IMR-90 (cell line): ENCODE data around the gene SYMPK. TPM values are rescaled to one million over a fixed set of nuclear protein-coding genes. Genes with fewer than 3 reads are reported as not detected.

ENCODE experiments used
- ATAC-seq: fragments of 200-7000 bp; cut with Tn5 transposase; 2 replicates; pipeline ENCODE4 v1.9.1; 2020; ENCODE audit warnings: low read depth, mild to moderate bottlenecking, moderate library complexity
- BruUV-seq: library from RNA; stranded (reverse); fragments of 400-500 nt; replicated peaks from 2 replicates; lab custom pipeline; 2021; lab: Mats Ljungman, UMichigan
- CTCF ChIA-PET: fragments of 300-600 bp; formaldehyde crosslinking; extraction: SDS; loops from one replicate; lab custom pipeline; 2021; ENCODE audit warnings: antibody characterized with exemption; lab: Yijun Ruan, JAX
- POLR2A ChIA-PET: fragments of 300-600 bp; sonication (Branson Sonifier 250); formaldehyde crosslinking; loops from one replicate; lab custom pipeline; 2022; ENCODE audit warnings: antibody characterized with exemption; ENCODE audit not compliant: unreplicated experiment; lab: Charles Lee
- DNase-seq: peaks from one replicate; pipeline ENCODE4 v3.0.0; 2013
- H2AFZ ChIP-seq: replicated peaks from 2 replicates; pipeline ENCODE3; 2013; ENCODE audit warnings: low read length, mild to moderate bottlenecking; ENCODE audit not compliant: poor library complexity
- H2AK5ac ChIP-seq: 2 replicates; pipeline ENCODE4 v1.6.1; 2013; ENCODE audit warnings: low read depth, low read length, inconsistent platforms
- H2AK9ac ChIP-seq: replicated peaks from 2 replicates; pipeline ENCODE3; 2013; ENCODE audit warnings: mild to moderate bottlenecking, low read depth, low read length, moderate library complexity; ENCODE audit not compliant: poor library complexity
- H2BK120ac ChIP-seq: 2 replicates; pipeline ENCODE4 v1.6.1; 2013; ENCODE audit warnings: low read depth, low read length, inconsistent platforms
- H2BK15ac ChIP-seq: 3 replicates; pipeline ENCODE4 v1.6.1; 2013; ENCODE audit warnings: low read depth, low read length, inconsistent platforms
- H2BK20ac ChIP-seq: 2 replicates; pipeline ENCODE4 v1.6.1; 2013; ENCODE audit warnings: low read depth, mild to moderate bottlenecking, inconsistent platforms, low read length, moderate library complexity
- H2BK5ac ChIP-seq: 2 replicates; pipeline ENCODE4 v1.6.1; 2013; ENCODE audit warnings: mild to moderate bottlenecking, low read depth, low read length, inconsistent platforms; ENCODE audit not compliant: poor library complexity, severe bottlenecking
- H3K14ac ChIP-seq: replicated peaks from 2 replicates; pipeline ENCODE4 v1.6.1; 2013; ENCODE audit warnings: low read depth, low read length, inconsistent platforms
- H3K18ac ChIP-seq: 2 replicates; pipeline ENCODE4 v1.6.1; 2013; ENCODE audit warnings: low read depth, low read length, control low read depth
- H3K23ac ChIP-seq: 2 replicates; pipeline ENCODE4 v1.6.1; 2013; ENCODE audit warnings: low read depth, low read length, inconsistent platforms
- H3K27ac ChIP-seq: 2 replicates; pipeline ENCODE4 v1.5.1; 2013; ENCODE audit warnings: mild to moderate bottlenecking, control low read depth, low read length; ENCODE audit not compliant: insufficient read depth
- H3K27me3 ChIP-seq: 2 replicates; pipeline ENCODE4 v1.6.1; 2013; ENCODE audit warnings: low read length; ENCODE audit not compliant: control insufficient read depth, insufficient read depth
- H3K36me3 ChIP-seq: 2 replicates; pipeline ENCODE4 v1.6.1; 2013; ENCODE audit warnings: low read length, mixed read lengths; ENCODE audit not compliant: control insufficient read depth, insufficient read depth
- H3K4ac ChIP-seq: 2 replicates; pipeline ENCODE4 v1.6.1; 2013; ENCODE audit warnings: low read depth, low read length, inconsistent platforms
- H3K4me1 ChIP-seq: 2 replicates; pipeline ENCODE4 v1.6.1; 2013; ENCODE audit warnings: low read length, mixed read lengths; ENCODE audit not compliant: control insufficient read depth, insufficient read depth
- H3K4me2 ChIP-seq: 2 replicates; pipeline ENCODE4 v1.6.1; 2013; ENCODE audit warnings: low read depth, mild to moderate bottlenecking, control low read depth, low read length, moderate library complexity
- H3K4me3 ChIP-seq: 2 replicates; pipeline ENCODE4 v1.5.1; 2013; ENCODE audit warnings: low read depth, mild to moderate bottlenecking, control low read depth, low read length, moderate library complexity; ENCODE audit not compliant: insufficient read depth
- H3K56ac ChIP-seq: 2 replicates; pipeline ENCODE4 v1.6.1; 2013; ENCODE audit warnings: low read length, inconsistent platforms; ENCODE audit not compliant: insufficient read depth; ENCODE audit errors: extremely low read depth
- H3K79me1 ChIP-seq, 2 experiments: 2 replicates each; pipeline ENCODE4 v1.6.1; 2013; ENCODE audit warnings: low read length in 2 of 2, inconsistent platforms in 1 of 2, low read depth in 1 of 2
- H3K9ac ChIP-seq: 2 replicates; pipeline ENCODE4 v1.6.1; 2013; ENCODE audit warnings: low read depth, low read length, control low read depth
- H3K9me1 ChIP-seq: 2 replicates; pipeline ENCODE4 v1.6.1; 2013; ENCODE audit warnings: low read length, inconsistent platforms; ENCODE audit not compliant: insufficient read depth
- H3K9me3 ChIP-seq: 2 replicates; pipeline ENCODE4 v1.6.1; 2013; ENCODE audit warnings: low read length; ENCODE audit not compliant: control insufficient read depth, insufficient read depth
- H4K20me1 ChIP-seq: 2 replicates; pipeline ENCODE4 v1.6.1; 2013; ENCODE audit warnings: low read length, inconsistent platforms; ENCODE audit not compliant: insufficient read depth
- H4K5ac ChIP-seq: 2 replicates; pipeline ENCODE4 v1.6.1; 2013; ENCODE audit warnings: mild to moderate bottlenecking, low read depth, low read length, control low read depth
- H4K8ac ChIP-seq, 2 experiments: 2 replicates each; pipeline ENCODE4 v1.6.1; 2013; ENCODE audit warnings: low read depth in 2 of 2, low read length in 2 of 2, control low read depth in 1 of 2, inconsistent platforms in 1 of 2
- H4K91ac ChIP-seq: 2 replicates; pipeline ENCODE4 v1.6.1; 2013; ENCODE audit warnings: low read depth, low read length, inconsistent platforms; ENCODE audit not compliant: insufficient read depth
- BHLHE40 ChIP-seq: fragments of 150-350 bp; IDR thresholded peaks from 2 replicates; pipeline ENCODE4 v1.6.1; 2016; ENCODE audit warnings: mild to moderate bottlenecking, low read depth, low read length
- CEBPB ChIP-seq: IDR thresholded peaks from 2 replicates; pipeline ENCODE4 v1.6.1; 2012; ENCODE audit warnings: low read depth, low read length, improper control_type of control experiment
- FOS ChIP-seq: fragments of 150-350 bp; IDR thresholded peaks from 2 replicates; pipeline ENCODE4 v1.6.1; 2016; ENCODE audit warnings: low read depth, low read length
- MAFK ChIP-seq: IDR thresholded peaks from 2 replicates; pipeline ENCODE4 v1.6.1; 2012; ENCODE audit warnings: low read depth, low read length, improper control_type of control experiment
- MAZ ChIP-seq: IDR thresholded peaks from 2 replicates; pipeline ENCODE4 v1.6.1; 2012; ENCODE audit warnings: low read depth, mild to moderate bottlenecking, low read length, improper control_type of control experiment, moderate library complexity, borderline replicate concordance
- NFE2L2 ChIP-seq: fragments of 150-350 bp; IDR thresholded peaks from 2 replicates; pipeline ENCODE4 v1.6.1; 2016; ENCODE audit warnings: low read depth, mild to moderate bottlenecking, low read length
- RAD21 ChIP-seq: IDR thresholded peaks from 2 replicates; pipeline ENCODE4 v1.6.1; 2012; ENCODE audit warnings: low read length, improper control_type of control experiment
- RFX5 ChIP-seq: IDR thresholded peaks from 2 replicates; pipeline ENCODE4 v1.8.0; 2012; ENCODE audit warnings: low read depth, mild to moderate bottlenecking, low read length, moderate library complexity
- SMC3 ChIP-seq: fragments of 150-350 bp; IDR thresholded peaks from 2 replicates; pipeline ENCODE4 v1.6.1; 2016; ENCODE audit warnings: low read depth, mild to moderate bottlenecking, antibody characterized with exemption, low read length, moderate library complexity
- WGBS, 2 experiments: methylation state at CpG; one replicate each; pipeline versions ENCODE4 v1.1.5 to v1.1.7; 2013; ENCODE audit warnings: missing lambda C conversion rate in 2 of 2; ENCODE audit not compliant: insufficient read length in 1 of 2; ENCODE audit errors: extremely low coverage in 2 of 2; 5-methylcytosine and 5-hydroxymethylcytosine counted together
- dilution Hi-C: fragments of 300-500 bp; cut with HindIII; formaldehyde crosslinking; loops from one replicate; pipeline ENCODE4 v1.14.3; 2018; ENCODE audit warnings: low sequenced_read_pairs; ENCODE audit not compliant: unreplicated experiment
- in situ Hi-C: fragments of 300-500 bp; cut with MboI; formaldehyde crosslinking; loops from 3 replicates; pipeline ENCODE4 v1.14.3; 2019; ENCODE audit warnings: low sequenced_read_pairs, inconsistent platforms, mixed read lengths
- intact Hi-C: fragments of 100-400 bp; cut with micrococcal nuclease; formaldehyde crosslinking; loops from 2 replicates; pipeline ENCODE4 v1.10.0; 2022
- polyA plus RNA-seq, 3 experiments: library from polyadenylated mRNA; depleted of rRNA; stranded (reverse); fragments of >200 nt; gene quantifications; 2 replicates each; pipeline ENCODE4 v1.2.3, GENCODE V29; 2012; ENCODE audit warnings: low replicate concordance in 1 of 3
- total RNA-seq: library from RNA; depleted of rRNA; stranded (reverse); fragments of >200 nt; gene quantifications from 2 replicates; pipeline ENCODE4 v1.2.3, GENCODE V29; 2012
- TF ChIP-seq, protein P1 (sequence below): fragments of 150-350 bp; IDR thresholded peaks from 2 replicates; pipeline ENCODE4 v1.6.1; 2017; ENCODE audit warnings: mild to moderate bottlenecking, antibody characterized with exemption, low read length, low read depth
- TF ChIP-seq, protein P2 (sequence below): conservative IDR thresholded peaks from 2 replicates; pipeline ENCODE4 v1.5.1; 2012; ENCODE audit warnings: mild to moderate bottlenecking, low read depth, low read length, improper control_type of control experiment
- TF ChIP-seq, protein P3 (sequence below): fragments of 150-350 bp; IDR thresholded peaks from 2 replicates; pipeline ENCODE4 v1.6.1; 2016; ENCODE audit warnings: low read depth, mild to moderate bottlenecking, low read length, moderate library complexity, borderline replicate concordance

SYMPK gene
- total and polyA plus RNA-seq, 2 of the 4 experiments (the other 2 are of a cell fraction): 35.3 to 71.5 TPM

- Histone ChIP-seq H3K9me1 (no peaks in the 10 kb centered on the region), H3K9me3 (no peaks in the 10 kb centered on the region), H3K4me3 (no peak overlapping the region), H3K27ac (no peak overlapping the region), H2AK9ac (no peak overlapping the region), H2BK5ac (no peak overlapping the region), H2BK120ac (no peak overlapping the region), H2AK5ac (no peak overlapping the region), H2AFZ (no peak overlapping the region), H3K4ac (no peak overlapping the region), H3K36me3 (peaks cover 82% of the 10 kb centered on the region), H3K4me1 (no peaks in the 10 kb centered on the region), H2BK20ac (no peak overlapping the region), H3K23ac (no peak overlapping the region), H3K79me1 (peaks cover 0 to 4% of the 10 kb centered on the region in 2 experiments; a peak in 3 of 4 replicates), H4K5ac (no peak overlapping the region), H3K56ac (no peak overlapping the region), H3K14ac (no peak overlapping the region), H4K20me1 (0 out of 2 replicates have a peak, but pooled peaks cover 7% of the 10 kb centered on the region), H3K27me3 (no peaks in the 10 kb centered on the region), H4K91ac (no peak overlapping the region), H3K18ac (no peak overlapping the region), H4K8ac (no peak overlapping the region), H2BK15ac (no peak overlapping the region), H3K4me2 (no peak overlapping the region), H3K9ac (no peak overlapping the region)
- dilution Hi-C loops (no loop called here), intact Hi-C loops (no loop called here), in situ Hi-C loops (no loop called here)
- WGBS, 2 experiments: 92% methylated on average over 2 of the region's 9 CpGs; no CpG with 5 or more reads in 1 of the 2 experiments
- POLR2A ChIA-PET: no interaction called here
- DNase-seq (no peak), ATAC-seq (no peak)
- TF ChIP-seq BHLHE40 (no peak), FOS (no peak), SMC3 (no peak), RFX5 (no peak), NFE2L2 (no peak), MAFK (no peak), RAD21 (no peak), CEBPB (no peak), MAZ (no peak)
- TF ChIP-seq, protein P1, sequence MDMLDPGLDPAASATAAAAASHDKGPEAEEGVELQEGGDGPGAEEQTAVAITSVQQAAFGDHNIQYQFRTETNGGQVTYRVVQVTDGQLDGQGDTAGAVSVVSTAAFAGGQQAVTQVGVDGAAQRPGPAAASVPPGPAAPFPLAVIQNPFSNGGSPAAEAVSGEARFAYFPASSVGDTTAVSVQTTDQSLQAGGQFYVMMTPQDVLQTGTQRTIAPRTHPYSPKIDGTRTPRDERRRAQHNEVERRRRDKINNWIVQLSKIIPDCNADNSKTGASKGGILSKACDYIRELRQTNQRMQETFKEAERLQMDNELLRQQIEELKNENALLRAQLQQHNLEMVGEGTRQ: no peak
- TF ChIP-seq, protein P2, sequence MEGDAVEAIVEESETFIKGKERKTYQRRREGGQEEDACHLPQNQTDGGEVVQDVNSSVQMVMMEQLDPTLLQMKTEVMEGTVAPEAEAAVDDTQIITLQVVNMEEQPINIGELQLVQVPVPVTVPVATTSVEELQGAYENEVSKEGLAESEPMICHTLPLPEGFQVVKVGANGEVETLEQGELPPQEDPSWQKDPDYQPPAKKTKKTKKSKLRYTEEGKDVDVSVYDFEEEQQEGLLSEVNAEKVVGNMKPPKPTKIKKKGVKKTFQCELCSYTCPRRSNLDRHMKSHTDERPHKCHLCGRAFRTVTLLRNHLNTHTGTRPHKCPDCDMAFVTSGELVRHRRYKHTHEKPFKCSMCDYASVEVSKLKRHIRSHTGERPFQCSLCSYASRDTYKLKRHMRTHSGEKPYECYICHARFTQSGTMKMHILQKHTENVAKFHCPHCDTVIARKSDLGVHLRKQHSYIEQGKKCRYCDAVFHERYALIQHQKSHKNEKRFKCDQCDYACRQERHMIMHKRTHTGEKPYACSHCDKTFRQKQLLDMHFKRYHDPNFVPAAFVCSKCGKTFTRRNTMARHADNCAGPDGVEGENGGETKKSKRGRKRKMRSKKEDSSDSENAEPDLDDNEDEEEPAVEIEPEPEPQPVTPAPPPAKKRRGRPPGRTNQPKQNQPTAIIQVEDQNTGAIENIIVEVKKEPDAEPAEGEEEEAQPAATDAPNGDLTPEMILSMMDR: no peak
- TF ChIP-seq, protein P3, sequence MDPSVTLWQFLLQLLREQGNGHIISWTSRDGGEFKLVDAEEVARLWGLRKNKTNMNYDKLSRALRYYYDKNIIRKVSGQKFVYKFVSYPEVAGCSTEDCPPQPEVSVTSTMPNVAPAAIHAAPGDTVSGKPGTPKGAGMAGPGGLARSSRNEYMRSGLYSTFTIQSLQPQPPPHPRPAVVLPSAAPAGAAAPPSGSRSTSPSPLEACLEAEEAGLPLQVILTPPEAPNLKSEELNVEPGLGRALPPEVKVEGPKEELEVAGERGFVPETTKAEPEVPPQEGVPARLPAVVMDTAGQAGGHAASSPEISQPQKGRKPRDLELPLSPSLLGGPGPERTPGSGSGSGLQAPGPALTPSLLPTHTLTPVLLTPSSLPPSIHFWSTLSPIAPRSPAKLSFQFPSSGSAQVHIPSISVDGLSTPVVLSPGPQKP: no peak
- CTCF ChIA-PET: no interaction called here
- no TSS peak for BruUV-seq
Measured at GRCh38 chr19:45828523-45828922, 34.4 kb downstream of the SYMPK start.
